Mesenchymal stem cell (in vitro differentiated cells and primary cell): Measurements from ENCODE around the gene CBFB.
A peak's percentile ranks its signal among the peaks of the same experiment; 100 is the strongest.

Experiments
- DNase-seq: peaks from one replicate; pipeline ENCODE4 v3.0.0-alpha.2; 2013
- H2AFZ ChIP-seq: one replicate; pipeline ENCODE4 v1.6.1; 2013; ENCODE audit warnings: low read depth, mild to moderate bottlenecking, control low read depth, inconsistent platforms, low read length, moderate library complexity
- H2AK5ac ChIP-seq: 2 replicates; pipeline ENCODE4 v1.6.1; 2013; ENCODE audit warnings: low read length, moderate library complexity, mild to moderate bottlenecking, inconsistent platforms; ENCODE audit not compliant: severe bottlenecking
- H2BK120ac ChIP-seq: one replicate; pipeline ENCODE4 v1.6.1; 2013; ENCODE audit warnings: low read depth, mild to moderate bottlenecking, inconsistent platforms, low read length, moderate library complexity
- H2BK12ac ChIP-seq, 2 experiments: one replicate each; pipeline ENCODE4 v1.6.1; 2013; ENCODE audit warnings: inconsistent platforms in 2 of 2, low read length in 2 of 2, mild to moderate bottlenecking in 2 of 2, moderate library complexity in 2 of 2, control low read depth in 1 of 2
- H2BK15ac ChIP-seq: one replicate; pipeline ENCODE4 v1.6.1; 2013; ENCODE audit warnings: mild to moderate bottlenecking, low read depth, inconsistent platforms; ENCODE audit not compliant: poor library complexity, severe bottlenecking
- H2BK5ac ChIP-seq: 2 replicates; pipeline ENCODE4 v1.6.1; 2013; ENCODE audit warnings: low read depth, mild to moderate bottlenecking, low read length, control low read depth, inconsistent platforms; ENCODE audit not compliant: poor library complexity, severe bottlenecking
- H3K14ac ChIP-seq, 2 experiments: one replicate each; pipeline ENCODE4 v1.6.1; 2013; ENCODE audit warnings: inconsistent platforms in 2 of 2, low read length in 2 of 2, control low read depth in 1 of 2, mild to moderate bottlenecking in 1 of 2, moderate library complexity in 1 of 2
- H3K18ac ChIP-seq, 2 experiments: one replicate each; pipeline ENCODE4 v1.6.1; 2013; ENCODE audit warnings: inconsistent platforms in 2 of 2, low read length in 2 of 2, control low read depth in 1 of 2, low read depth in 1 of 2, mild to moderate bottlenecking in 1 of 2
- H3K23ac ChIP-seq, 2 experiments: one replicate each; pipeline ENCODE4 v1.6.1; 2013; ENCODE audit warnings: inconsistent platforms in 2 of 2, low read length in 2 of 2, mild to moderate bottlenecking in 2 of 2, moderate library complexity in 2 of 2, control low read depth in 1 of 2
- H3K27ac ChIP-seq: 2 replicates; pipeline ENCODE4 v1.5.1; 2013; ENCODE audit warnings: mild to moderate bottlenecking, moderate library complexity, low read length, control low read depth, inconsistent platforms; ENCODE audit not compliant: poor library complexity, severe bottlenecking
- H3K27me3 ChIP-seq, 2 experiments: 2 replicates each; pipeline versions ENCODE4 v1.6.1 to v1.7.0; 2013; ENCODE audit warnings: low read length in 2 of 2, mild to moderate bottlenecking in 2 of 2, moderate library complexity in 2 of 2, control low read depth in 1 of 2, inconsistent platforms in 1 of 2; ENCODE audit not compliant: control insufficient read depth in 1 of 2, insufficient read depth in 1 of 2
- H3K36me3 ChIP-seq, 2 experiments: 2 replicates each; pipeline versions ENCODE4 v1.6.1 to v1.7.0; 2013; ENCODE audit warnings: low read length in 2 of 2, control low read depth in 1 of 2, inconsistent platforms in 1 of 2, low read depth in 1 of 2, mild to moderate bottlenecking in 1 of 2; ENCODE audit not compliant: insufficient read depth in 2 of 2, control insufficient read depth in 1 of 2
- H3K4ac ChIP-seq, 2 experiments: one replicate each; pipeline ENCODE4 v1.6.1; 2013; ENCODE audit warnings: inconsistent platforms in 2 of 2, low read length in 2 of 2, mild to moderate bottlenecking in 2 of 2, moderate library complexity in 2 of 2, control low read depth in 1 of 2, low read depth in 1 of 2
- H3K4me1 ChIP-seq: 2 replicates; pipeline ENCODE4 v1.6.1; 2013; ENCODE audit warnings: low read depth, low read length, control low read depth; ENCODE audit not compliant: control insufficient read depth, insufficient read depth
- H3K4me2 ChIP-seq: 2 replicates; pipeline ENCODE4 v1.6.1; 2013; ENCODE audit warnings: low read length, mild to moderate bottlenecking, inconsistent platforms; ENCODE audit not compliant: poor library complexity, severe bottlenecking
- H3K4me3 ChIP-seq, 2 experiments: 2 replicates each; pipeline versions ENCODE4 v1.5.1 to v1.7.0; 2013; ENCODE audit warnings: low read length in 2 of 2, mild to moderate bottlenecking in 2 of 2, control low read depth in 1 of 2, low read depth in 1 of 2; ENCODE audit not compliant: insufficient read depth in 1 of 2
- H3K79me1 ChIP-seq: replicated peaks from 2 replicates; pipeline ENCODE4 v1.6.1; 2013; ENCODE audit warnings: mild to moderate bottlenecking, control low read depth, low read length, inconsistent platforms; ENCODE audit not compliant: poor library complexity, severe bottlenecking
- H3K9ac ChIP-seq: 2 replicates; pipeline ENCODE4 v1.7.0; 2013; ENCODE audit warnings: mild to moderate bottlenecking, low read length, moderate library complexity
- H3K9me3 ChIP-seq: 2 replicates; pipeline ENCODE4 v1.7.0; 2013; ENCODE audit warnings: mild to moderate bottlenecking, low read length; ENCODE audit not compliant: control insufficient read depth
- H4K8ac ChIP-seq: one replicate; pipeline ENCODE4 v1.6.1; 2013; ENCODE audit warnings: inconsistent platforms, mild to moderate bottlenecking, low read length, moderate library complexity
- H4K91ac ChIP-seq: one replicate; pipeline ENCODE4 v1.6.1; 2013; ENCODE audit warnings: mild to moderate bottlenecking, low read length, inconsistent platforms
- WGBS: methylation state at CpG from one replicate; pipeline ENCODE4 v1.1.7; 2013; ENCODE audit warnings: mixed read lengths; 5-methylcytosine and 5-hydroxymethylcytosine counted together

Gene CBFB

GRCh38 chr16:67030221-67030962, 1.4 kb downstream of the CBFB start:
- Histone ChIP-seq H2BK120ac (no peak overlapping the region), H3K9me3 (no peaks in the 10 kb centered on the region), H4K8ac (no peak overlapping the region), H3K14ac (no peak overlapping the region), H3K36me3 (peaks cover 4 to 16% of the 10 kb centered on the region in 2 experiments), H2AFZ (no peak overlapping the region), H3K4me1 (peaks cover 5% of the 10 kb centered on the region), H3K27me3 (no peaks in the 10 kb centered on the region), H3K4ac (peak overlapping the region in 1 of 2 experiments; percentile 41), H2BK15ac (no peak overlapping the region), H3K27ac (peak overlapping the region; percentile 51), H3K9ac (peak overlapping the region; percentile 94), H2AK5ac (no peak overlapping the region), H2BK5ac (no peak overlapping the region), H3K18ac (peak overlapping the region in 1 of 2 experiments; percentile 93), H3K4me3 (peak overlapping the region in 1 of 2 experiments; percentile 88), H3K4me2 (peak overlapping the region; percentile 80), H3K79me1 (peaks cover 4% of the 10 kb centered on the region), H2BK12ac (no peak overlapping the region), H3K23ac (no peak overlapping the region), H4K91ac (no peak overlapping the region)
- WGBS: 60% methylated on average over 15 of the region's 18 CpGs
- DNase-seq: no peak

- no peak overlapping the region for H4K8ac ChIP-seq
- no peak overlapping the region for H3K23ac ChIP-seq
- H3K36me3 ChIP-seq: peaks cover 4 to 38% of the 10 kb centered on the region in 2 experiments
- H2BK5ac ChIP-seq: no peak overlapping the region
- H4K91ac ChIP-seq: no peak overlapping the region
- no peak overlapping the region for H3K27ac ChIP-seq
- H3K14ac ChIP-seq: no peak overlapping the region
- H2AFZ ChIP-seq: no peak overlapping the region
- DNase-seq: no peak
- H3K4me3 ChIP-seq: peak overlapping the region in 1 of 2 experiments; percentile 7
- H2AK5ac ChIP-seq: no peak overlapping the region
- H3K27me3 ChIP-seq: no peaks in the 10 kb centered on the region
- peak overlapping the region; percentile 59 for H3K9ac ChIP-seq
- H3K9me3 ChIP-seq: no peaks in the 10 kb centered on the region
- H3K4ac ChIP-seq: no peak overlapping the region
- H3K79me1 ChIP-seq: peaks cover 2% of the 10 kb centered on the region
- no peak overlapping the region for H2BK12ac ChIP-seq
- 96% methylated on average over 4 of the region's 4 CpGs for WGBS
- H3K4me1 ChIP-seq: peaks cover 3% of the 10 kb centered on the region
- H2BK15ac ChIP-seq: no peak overlapping the region
- H3K4me2 ChIP-seq: no peak overlapping the region
- H3K18ac ChIP-seq: no peak overlapping the region
- no peak overlapping the region for H2BK120ac ChIP-seq
Measured at GRCh38 chr16:67034487-67034886, 5.5 kb downstream of the CBFB start.

- Histone ChIP-seq H2BK5ac (no peak overlapping the region), H3K14ac (no peak overlapping the region), H2AK5ac (no peak overlapping the region), H3K4ac (no peak overlapping the region), H4K91ac (no peak overlapping the region), H2BK15ac (no peak overlapping the region), H2AFZ (no peak overlapping the region), H3K27me3 (no peaks in the 10 kb centered on the region), H3K18ac (no peak overlapping the region), H3K27ac (no peak overlapping the region), H2BK12ac (no peak overlapping the region), H3K4me2 (no peak overlapping the region), H3K4me1 (peaks cover 3% of the 10 kb centered on the region), H2BK120ac (no peak overlapping the region), H3K9ac (no peak overlapping the region), H3K23ac (no peak overlapping the region), H3K4me3 (no peak overlapping the region), H3K9me3 (no peaks in the 10 kb centered on the region), H4K8ac (no peak overlapping the region), H3K36me3 (peaks cover 4 to 46% of the 10 kb centered on the region in 2 experiments), H3K79me1 (peaks cover 3% of the 10 kb centered on the region)
- DNase-seq: no peak
- 100% methylated on average over 1 of the region's 1 CpG for WGBS
Measured at GRCh38 chr16:67035364-67035763, 6.4 kb downstream of the CBFB start.

- Histone ChIP-seq H4K8ac (no peak overlapping the region), H2BK15ac (no peak overlapping the region), H2BK12ac (no peak overlapping the region), H3K4ac (no peak overlapping the region), H3K14ac (no peak overlapping the region), H3K23ac (no peak overlapping the region), H3K4me3 (no peak overlapping the region), H3K9ac (peak overlapping the region; percentile 70), H2AFZ (no peak overlapping the region), H3K36me3 (peaks cover 4 to 46% of the 10 kb centered on the region in 2 experiments), H3K27ac (no peak overlapping the region), H3K4me2 (no peak overlapping the region), H2BK5ac (no peak overlapping the region), H3K27me3 (no peaks in the 10 kb centered on the region), H3K18ac (no peak overlapping the region), H3K9me3 (no peaks in the 10 kb centered on the region), H3K79me1 (peaks cover 8% of the 10 kb centered on the region), H4K91ac (no peak overlapping the region), H3K4me1 (peaks cover 2% of the 10 kb centered on the region), H2BK120ac (no peak overlapping the region), H2AK5ac (no peak overlapping the region)
- DNase-seq: no peak
- WGBS: 95% methylated on average over 5 of the region's 5 CpGs
Measured at GRCh38 chr16:67036323-67036741, 7.4 kb downstream of the CBFB start.
